Measurements from ENCODE around the gene FIS1.
"Not testable (repeated sequence)": the region's sequence is repeated elsewhere in the genome, so short reads cannot be mapped to it uniquely, and the experiment has no call there.

The FIS1 gene

DNA sequence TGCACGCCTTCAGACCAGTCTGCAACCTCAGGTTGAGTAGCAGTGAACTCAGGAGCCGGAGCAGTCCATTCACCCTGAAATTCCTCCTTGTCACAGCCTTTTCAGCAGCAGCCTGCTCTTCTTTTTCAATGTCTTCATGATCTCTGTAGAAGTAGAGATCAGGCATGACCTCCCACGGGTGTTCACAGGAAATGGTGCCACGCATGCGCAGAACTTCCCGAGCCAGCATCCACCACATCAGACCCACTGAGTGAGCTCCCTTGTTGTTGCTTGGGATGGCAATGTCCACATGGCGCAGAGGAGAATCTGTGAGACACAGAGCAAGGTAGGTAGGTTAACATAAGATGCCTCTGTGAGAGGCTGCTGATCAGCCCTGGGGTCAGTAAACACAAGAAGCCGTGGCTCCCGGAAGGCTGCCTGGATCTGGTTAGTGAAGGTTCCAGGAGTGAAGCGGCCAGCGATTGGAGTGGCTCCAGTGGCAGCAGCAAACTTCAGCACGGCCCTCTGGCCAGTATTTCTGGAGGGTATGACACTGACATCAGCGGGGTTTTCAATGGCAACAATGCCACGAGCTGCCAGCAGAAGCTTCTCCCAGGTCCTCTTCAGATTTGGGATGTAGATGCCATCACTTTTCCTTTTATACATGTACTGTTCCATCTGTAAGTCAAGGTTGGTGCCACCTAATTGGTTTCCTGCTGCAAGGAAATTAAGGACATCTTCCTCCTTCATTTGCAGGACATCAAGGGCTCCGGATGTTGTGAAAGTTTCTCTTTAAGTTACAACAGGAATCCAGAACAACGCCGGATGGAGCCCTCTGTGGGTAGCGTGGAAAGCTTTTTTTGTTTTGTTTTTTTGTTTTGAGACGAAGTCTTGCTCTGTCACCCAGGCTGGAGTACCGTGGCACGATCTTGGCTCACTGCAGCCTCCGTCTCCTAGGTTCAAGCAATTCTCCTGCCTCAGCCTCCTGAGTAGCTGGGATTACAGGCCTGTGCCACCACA lies 40.8 kb downstream of the FIS1 start:
- DNase-seq: not testable (repeated sequence)

DNA sequence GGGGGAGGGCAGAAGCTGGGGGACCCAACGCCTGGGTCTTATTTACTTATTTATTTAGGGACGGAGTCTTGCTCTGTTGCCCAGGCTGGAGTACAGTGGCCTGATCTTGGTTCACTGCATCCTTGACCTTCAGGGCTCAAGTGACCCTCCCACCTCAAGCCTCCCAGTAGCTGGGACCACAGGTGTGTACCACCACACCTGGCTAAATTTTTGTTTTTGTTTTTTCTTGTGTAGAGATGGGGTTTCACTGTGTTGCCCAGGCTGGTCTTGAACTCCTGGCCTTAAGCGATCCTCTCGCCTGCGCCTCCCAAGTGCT lies 42.3 kb downstream of the FIS1 start:
- no peak for DNase-seq

DNA sequence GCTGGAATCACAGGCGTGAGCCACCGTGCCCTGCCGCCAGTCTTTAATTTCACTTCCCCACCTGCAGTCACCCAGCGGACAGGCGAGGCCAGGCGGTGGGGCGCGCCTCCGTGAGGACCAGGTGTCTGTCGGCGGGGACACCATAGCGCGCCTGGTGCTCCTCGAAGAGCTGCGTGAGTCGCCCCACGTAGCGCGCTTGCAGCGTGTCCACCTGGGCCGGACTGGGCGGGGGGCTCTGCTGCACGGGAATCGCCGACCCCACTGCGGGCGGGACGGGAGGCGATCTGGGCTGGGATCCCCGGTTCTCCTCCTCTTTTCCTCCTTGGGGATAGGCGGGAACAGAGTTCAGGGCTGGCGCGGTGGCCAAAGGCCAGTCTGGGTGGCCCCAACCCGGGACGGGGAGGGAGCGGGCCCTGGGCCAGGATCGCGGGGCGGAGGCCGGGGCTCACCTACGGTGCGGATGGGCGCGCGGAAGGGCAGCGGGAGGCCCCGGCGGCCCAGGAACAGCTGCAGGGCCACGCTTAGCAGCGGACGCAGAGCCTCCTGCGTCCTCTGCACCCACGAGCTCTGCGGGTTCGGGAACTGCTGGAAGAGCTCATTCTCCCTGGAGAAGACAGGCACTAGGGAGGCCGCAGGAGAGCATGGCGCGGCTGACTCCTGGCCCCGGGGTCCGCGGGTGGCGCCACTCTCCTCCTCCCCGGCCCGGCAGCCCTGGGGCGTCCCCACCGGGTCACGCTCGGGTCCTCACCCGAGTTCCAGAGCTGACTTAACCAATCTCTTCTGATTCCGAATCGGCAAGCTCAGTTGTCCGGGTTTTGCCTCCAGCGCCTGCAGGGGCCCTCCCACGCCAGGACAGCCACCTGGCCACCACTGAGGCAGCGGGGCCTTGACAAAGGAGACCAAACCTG lies 42.9 kb downstream of the FIS1 start:
- no peak for DNase-seq

DNA sequence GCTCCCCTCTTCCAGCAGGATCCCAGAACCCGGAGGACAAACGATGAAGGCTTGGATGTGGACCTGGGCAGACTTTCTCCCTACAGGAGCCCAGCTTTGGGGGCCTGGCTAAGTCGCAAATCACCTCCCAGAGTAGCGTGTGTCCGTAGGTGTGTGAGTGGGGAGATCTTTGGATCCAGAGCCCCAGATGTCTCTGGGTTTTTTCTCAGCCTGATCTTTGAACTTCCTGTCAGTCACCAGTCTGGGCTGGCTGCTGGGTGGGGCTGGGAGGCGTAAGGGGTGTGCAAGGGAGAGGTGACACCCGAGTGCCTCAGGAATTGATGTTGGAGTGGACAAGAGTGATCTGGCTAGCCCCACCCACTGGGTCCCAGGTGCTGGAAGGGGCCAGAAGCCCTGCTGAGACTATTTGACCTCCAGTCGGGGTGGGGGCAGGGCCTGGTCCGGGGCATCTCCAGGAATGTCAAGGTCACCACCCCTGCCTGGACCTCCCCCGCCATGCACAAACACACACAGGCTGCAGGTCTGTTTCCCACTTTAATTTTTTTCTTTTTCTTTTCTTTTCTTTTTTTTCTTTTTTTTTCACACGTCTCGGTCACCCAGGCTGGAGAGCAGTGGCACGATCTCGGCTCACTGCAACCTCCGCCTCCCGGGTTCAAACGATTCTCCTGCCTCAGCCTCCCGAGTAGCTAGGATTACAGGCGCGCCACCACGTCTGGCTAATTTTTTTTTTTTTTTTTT lies 43.9 kb downstream of the FIS1 start, which contains the start of gene MOGAT3:
Gene MOGAT3 (minus strand): TSS at position 175 of the 738 bp plus-strand sequence. CDS start 182 bp downstream, outside the sequence.
- DNase-seq: no peak

DNA sequence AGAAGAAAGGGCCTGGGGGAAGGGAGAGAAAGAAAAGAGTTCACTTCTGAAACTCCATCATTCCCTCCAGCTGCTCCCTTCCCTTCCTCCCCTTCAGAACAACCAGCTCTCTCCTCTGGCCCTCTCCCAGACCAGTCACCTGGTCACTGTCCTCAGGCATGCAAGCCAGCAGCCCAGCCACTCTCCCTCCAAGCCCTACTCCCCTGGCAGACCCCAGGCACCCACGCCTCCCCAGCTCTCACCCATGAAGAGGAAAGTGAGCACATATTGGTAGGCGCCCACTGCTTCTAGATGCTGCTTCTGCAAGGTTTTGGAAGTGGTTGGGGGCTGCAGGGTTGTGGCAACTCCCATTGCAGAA lies 44.4 kb downstream of the FIS1 start:
- no peak for DNase-seq

DNA sequence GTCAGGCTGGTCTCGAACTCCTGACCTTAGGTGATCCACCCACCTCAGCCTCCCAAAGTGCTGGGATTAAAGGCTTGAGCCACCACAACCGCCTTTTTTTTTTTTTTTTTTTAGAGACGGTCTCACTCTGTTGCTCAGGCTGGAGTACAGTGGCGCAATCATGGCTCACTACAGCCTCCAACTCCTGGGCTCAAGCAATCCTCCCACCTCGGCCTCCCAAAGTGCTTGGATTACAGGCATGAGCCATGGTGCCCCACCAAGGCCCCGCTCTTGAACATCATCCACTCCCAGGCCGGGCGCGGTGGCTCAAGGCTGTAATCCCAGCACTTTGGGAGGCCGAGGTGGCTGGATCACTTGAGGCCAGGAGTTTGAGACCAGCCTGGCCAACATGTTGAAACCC lies 45.4 kb downstream of the FIS1 start:
- not testable (repeated sequence) for DNase-seq

DNA sequence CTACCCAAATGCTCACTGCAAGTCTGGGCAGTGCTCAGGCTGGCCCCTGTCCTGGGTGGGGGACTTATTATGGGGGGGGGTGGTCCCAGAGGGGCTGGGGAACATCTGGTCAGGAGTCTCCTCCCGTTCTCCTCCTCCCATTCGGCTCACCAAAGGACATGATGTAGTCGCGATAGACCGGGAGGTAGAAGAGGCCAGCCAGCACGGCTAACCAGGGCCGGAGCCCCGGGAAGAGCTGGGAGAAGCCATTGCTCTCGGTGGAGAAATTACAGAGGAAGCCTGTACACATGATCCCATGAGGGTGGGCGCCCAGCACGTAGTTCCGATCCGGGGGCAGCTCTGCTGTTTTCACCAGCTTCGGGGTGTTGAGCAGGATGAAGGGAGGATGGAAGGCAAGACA lies 46.4 kb downstream of the FIS1 start:
- DNase-seq: no peak

DNA sequence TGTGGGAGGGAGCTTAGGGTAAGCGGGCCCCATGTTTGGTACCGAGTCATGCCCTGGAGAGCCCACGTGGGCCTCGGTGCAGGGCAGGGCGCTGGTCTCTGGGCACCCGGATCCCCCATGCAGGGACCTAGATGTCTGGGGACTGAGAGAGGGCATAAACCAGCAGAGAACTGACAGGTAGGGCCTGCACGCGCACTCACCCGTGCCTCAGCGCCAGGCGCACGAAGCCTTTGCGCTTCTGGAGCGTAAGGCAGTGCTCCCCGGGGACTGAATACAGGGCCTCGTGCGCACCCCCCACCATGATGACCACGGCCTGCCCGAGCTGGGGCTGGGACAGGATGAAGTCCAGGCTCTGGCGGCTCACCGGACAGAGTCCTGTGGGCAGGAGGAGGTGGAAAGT lies 46.9 kb downstream of the FIS1 start:
- no peak for DNase-seq

DNA sequence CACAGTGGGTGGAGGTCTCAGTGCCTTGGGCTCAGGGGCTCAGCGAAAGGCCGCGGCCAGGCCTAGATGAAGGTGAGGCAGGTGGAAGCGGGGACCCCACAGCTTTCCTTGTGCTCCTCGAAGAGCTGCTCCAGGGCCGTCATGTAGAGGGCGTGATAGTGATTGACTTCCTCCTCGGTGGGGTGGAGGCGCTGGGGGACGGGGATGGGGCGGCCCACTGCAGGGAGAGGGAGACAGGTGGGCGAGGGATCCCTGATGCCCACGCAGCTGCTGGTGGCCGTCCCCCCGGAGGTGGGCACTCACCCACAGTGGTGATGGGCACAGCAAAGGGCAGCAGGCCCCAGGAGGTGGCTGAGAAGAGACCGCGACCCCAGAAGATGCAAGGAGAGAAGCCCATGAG lies 49.0 kb downstream of the FIS1 start:
- DNase-seq: no peak

All from hippocampal formation (tissue), 2 donors.